AG09309 (cell line): ENCODE measurements around the gene SVOPL.
"Not testable (repeated sequence)": the region's sequence is repeated elsewhere in the genome, so short reads cannot be mapped to it uniquely, and the experiment has no call there.

Experiments used
- DNase-seq: peaks from one replicate; pipeline ENCODE4 v3.0.0-alpha.2; 2010; ENCODE audit warnings: low read depth
- H3K4me3 ChIP-seq: 2 replicates; pipeline ENCODE4 v1.5.1; 2011; ENCODE audit warnings: mild to moderate bottlenecking, low read depth, low read length, moderate library complexity; ENCODE audit not compliant: control insufficient read depth
- TF ChIP-seq, protein P1 (sequence below): IDR thresholded peaks from 2 replicates; pipeline ENCODE4 v1.5.1; 2011; ENCODE audit warnings: mild to moderate bottlenecking, low read depth, low read length, inconsistent platforms; ENCODE audit not compliant: insufficient read depth, control insufficient read depth; ENCODE audit errors: missing control alignments

The SVOPL gene

GRCh38 chr7:138691178-138691577 lies 10.0 kb downstream of the SVOPL start:
- TF ChIP-seq, protein P1, sequence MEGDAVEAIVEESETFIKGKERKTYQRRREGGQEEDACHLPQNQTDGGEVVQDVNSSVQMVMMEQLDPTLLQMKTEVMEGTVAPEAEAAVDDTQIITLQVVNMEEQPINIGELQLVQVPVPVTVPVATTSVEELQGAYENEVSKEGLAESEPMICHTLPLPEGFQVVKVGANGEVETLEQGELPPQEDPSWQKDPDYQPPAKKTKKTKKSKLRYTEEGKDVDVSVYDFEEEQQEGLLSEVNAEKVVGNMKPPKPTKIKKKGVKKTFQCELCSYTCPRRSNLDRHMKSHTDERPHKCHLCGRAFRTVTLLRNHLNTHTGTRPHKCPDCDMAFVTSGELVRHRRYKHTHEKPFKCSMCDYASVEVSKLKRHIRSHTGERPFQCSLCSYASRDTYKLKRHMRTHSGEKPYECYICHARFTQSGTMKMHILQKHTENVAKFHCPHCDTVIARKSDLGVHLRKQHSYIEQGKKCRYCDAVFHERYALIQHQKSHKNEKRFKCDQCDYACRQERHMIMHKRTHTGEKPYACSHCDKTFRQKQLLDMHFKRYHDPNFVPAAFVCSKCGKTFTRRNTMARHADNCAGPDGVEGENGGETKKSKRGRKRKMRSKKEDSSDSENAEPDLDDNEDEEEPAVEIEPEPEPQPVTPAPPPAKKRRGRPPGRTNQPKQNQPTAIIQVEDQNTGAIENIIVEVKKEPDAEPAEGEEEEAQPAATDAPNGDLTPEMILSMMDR = no peak
- no peak overlapping the region for H3K4me3 ChIP-seq
- DNase-seq = no peak

- no peak for DNase-seq
- TF ChIP-seq, protein P1 = no peak
- no peak overlapping the region for H3K4me3 ChIP-seq
Observed at GRCh38 chr7:138690495-138690894, 10.7 kb downstream of the SVOPL start.

DNA sequence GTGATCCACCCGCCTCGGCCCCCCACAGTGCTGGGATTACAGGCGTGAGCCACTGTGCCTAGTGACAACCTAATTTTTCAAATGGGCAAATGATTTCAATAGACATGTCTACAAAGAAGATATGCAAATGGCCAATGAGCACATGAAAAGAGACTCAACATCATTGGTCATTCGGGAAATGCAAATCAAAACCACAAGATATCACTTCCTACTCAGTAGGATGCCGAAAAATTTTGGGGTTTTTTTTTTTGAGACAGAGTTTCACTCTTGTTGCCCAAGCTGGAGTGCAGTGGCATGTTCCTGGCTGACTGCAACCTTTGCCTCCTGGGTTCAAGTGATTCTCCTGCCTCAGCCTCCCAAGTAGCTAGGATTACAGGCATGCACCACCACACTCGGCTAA lies 13.1 kb downstream of the SVOPL start:
- H3K4me3 ChIP-seq, DNase-seq: not testable (repeated sequence)

DNA sequence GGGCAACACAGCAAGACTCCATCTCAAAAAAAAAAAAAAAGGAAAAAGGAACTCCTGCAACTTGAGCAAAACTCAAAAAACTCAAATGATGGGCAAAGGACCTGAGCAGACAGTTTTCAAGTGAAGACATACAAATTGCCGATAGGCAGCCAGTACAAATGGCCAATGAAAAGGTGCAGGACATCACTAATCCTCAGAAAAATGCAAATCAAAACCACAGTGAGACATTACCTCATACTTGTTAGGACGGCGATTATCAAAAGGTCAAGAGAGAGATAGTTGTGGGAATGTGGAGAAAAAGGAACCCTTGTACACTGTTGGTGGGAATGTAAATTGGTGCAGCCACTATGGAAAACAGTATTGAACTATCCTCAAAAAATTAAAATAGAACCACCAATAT lies 16.8 kb downstream of the SVOPL start:
- TF ChIP-seq, protein P1 = no peak
- no peak for DNase-seq
- H3K4me3 ChIP-seq = no peak overlapping the region

GRCh38 chr7:138679793-138680192 lies 21.4 kb downstream of the SVOPL start:
- no peak for DNase-seq

DNA sequence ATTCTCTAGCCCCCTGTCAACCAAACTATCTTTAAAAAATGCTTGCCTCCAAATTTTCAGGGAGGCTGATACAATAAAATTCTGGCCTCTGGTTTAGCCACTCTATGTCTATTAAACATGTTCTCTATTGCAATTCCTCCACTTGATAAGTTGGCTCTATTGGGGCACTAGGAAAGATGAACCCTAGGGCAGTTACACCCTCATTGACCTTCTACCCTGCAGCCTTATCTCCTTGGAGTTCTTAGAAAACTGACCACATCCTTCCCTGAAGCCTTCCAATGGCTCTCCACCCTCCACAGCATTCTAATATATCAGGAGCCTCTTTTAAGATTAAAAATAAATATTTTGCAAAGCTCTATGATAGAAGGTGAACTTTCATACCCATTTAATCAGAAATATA lies 30.6 kb downstream of the SVOPL start:
- no peak overlapping the region for H3K4me3 ChIP-seq
- TF ChIP-seq, protein P1 = no peak
- DNase-seq = no peak

More at GRCh38 chr7:138679793-138680192, 21.4 kb downstream of the SVOPL start:
- H3K4me3 ChIP-seq = no peak overlapping the region
- TF ChIP-seq, protein P1 = no peak

- H3K4me3 ChIP-seq = no peak overlapping the region
- TF ChIP-seq, protein P1 = no peak
- no peak for DNase-seq
Observed at GRCh38 chr7:138669364-138669763, 31.8 kb downstream of the SVOPL start.
